Liver (tissue), 9 donors: ENCODE data around the gene FBXO44. TPM values are rescaled to one million over a fixed set of nuclear protein-coding genes. Genes with fewer than 3 reads are reported as not detected.

Experiments
- DNase-seq: peaks from one replicate; pipeline ENCODE4 v3.0.0-alpha.2; 2017; ENCODE audit warnings: low spot score
- H3K27ac ChIP-seq, 2 donors: one replicate each; pipeline ENCODE4 v1.7.0; 2013; ENCODE audit warnings: inconsistent platforms in 2 of 2, low read length in 2 of 2, control low read depth in 1 of 2, low read depth in 1 of 2, mild to moderate bottlenecking in 1 of 2
- H3K27me3 ChIP-seq, 4 donors: one replicate each; pipeline versions ENCODE4 v1.6.1 to v1.7.0; 2013; ENCODE audit warnings: low read length in 3 of 4, inconsistent platforms in 1 of 4, mild to moderate bottlenecking in 1 of 4, moderate library complexity in 1 of 4; ENCODE audit not compliant: control insufficient read depth in 4 of 4, insufficient read depth in 4 of 4
- H3K36me3 ChIP-seq, 4 donors: one replicate each; pipeline versions ENCODE4 v1.6.1 to v1.7.0; 2013; ENCODE audit warnings: low read length in 3 of 4, mild to moderate bottlenecking in 3 of 4, low read depth in 1 of 4, moderate library complexity in 1 of 4; ENCODE audit not compliant: control insufficient read depth in 4 of 4, insufficient read depth in 3 of 4
- H3K4me1 ChIP-seq, 4 donors: one replicate each; pipeline versions ENCODE4 v1.6.1 to v1.7.0; 2013; ENCODE audit warnings: low read length in 3 of 4, mild to moderate bottlenecking in 3 of 4, moderate library complexity in 1 of 4; ENCODE audit not compliant: control insufficient read depth in 4 of 4, insufficient read depth in 4 of 4
- H3K4me3 ChIP-seq, 3 donors: one replicate each; pipeline versions ENCODE4 v1.6.1 to v1.7.0; 2013; ENCODE audit warnings: low read length in 3 of 3, control low read depth in 1 of 3, low read depth in 1 of 3, mild to moderate bottlenecking in 1 of 3
- H3K9ac ChIP-seq, 2 donors: one replicate each; pipeline ENCODE4 v1.7.0; 2013; ENCODE audit warnings: low read length in 2 of 2, mild to moderate bottlenecking in 2 of 2, moderate library complexity in 2 of 2, control low read depth in 1 of 2, low read depth in 1 of 2
- H3K9me3 ChIP-seq, 4 donors: one replicate each; pipeline versions ENCODE4 v1.6.1 to v1.7.0; 2013; ENCODE audit warnings: low read length in 3 of 4; ENCODE audit not compliant: control insufficient read depth in 4 of 4
- ATF3 ChIP-seq: IDR thresholded peaks from 2 replicates; pipeline ENCODE4 v1.6.1; 2016; ENCODE audit warnings: antibody characterized with exemption
- CTCF ChIP-seq: fragments of 150-350 bp; IDR thresholded peaks from 2 replicates; pipeline ENCODE4 v1.5.1; 2017; ENCODE audit warnings: improper control_type of control experiment, low read depth, low read length; ENCODE audit not compliant: missing input control
- FOXA1 ChIP-seq: IDR thresholded peaks from 2 replicates; pipeline ENCODE4 v1.6.1; 2016; ENCODE audit warnings: antibody characterized with exemption
- GABPA ChIP-seq, 2 donors: IDR thresholded peaks in 1 of 2; conservative IDR thresholded peaks in 1 of 2; 2 replicates each; pipeline ENCODE4 v1.6.1; 2016; ENCODE audit warnings: antibody characterized with exemption in 2 of 2, mild to moderate bottlenecking in 1 of 2, moderate library complexity in 1 of 2
- HNF4G ChIP-seq: IDR thresholded peaks from 2 replicates; pipeline ENCODE4 v1.6.1; 2016; ENCODE audit warnings: antibody characterized with exemption
- JUND ChIP-seq, 2 donors: IDR thresholded peaks; 2 replicates each; pipeline ENCODE4 v1.6.1; 2016; ENCODE audit warnings: antibody characterized with exemption in 2 of 2
- MAX ChIP-seq: IDR thresholded peaks from 2 replicates; pipeline ENCODE4 v1.6.1; 2016; ENCODE audit warnings: antibody characterized with exemption
- NR2F2 ChIP-seq: IDR thresholded peaks from 2 replicates; pipeline ENCODE4 v1.6.1; 2016; ENCODE audit warnings: antibody characterized with exemption
- RAD21 ChIP-seq, 2 donors: IDR thresholded peaks; 2 replicates each; pipeline ENCODE4 v1.6.1; 2016; ENCODE audit warnings: antibody characterized with exemption in 2 of 2, mild to moderate bottlenecking in 2 of 2
- SP1 ChIP-seq: IDR thresholded peaks from 2 replicates; pipeline ENCODE4 v1.6.1; 2018; ENCODE audit warnings: antibody characterized with exemption, mild to moderate bottlenecking
- TAF1 ChIP-seq: conservative IDR thresholded peaks from 2 replicates; pipeline ENCODE4 v1.6.1; 2016; ENCODE audit warnings: antibody characterized with exemption, mild to moderate bottlenecking
- ZBTB33 ChIP-seq: IDR thresholded peaks from 2 replicates; pipeline ENCODE4 v1.6.1; 2016; ENCODE audit warnings: antibody characterized with exemption
- WGBS: extraction: QIAGEN DNeasy Blood & Tissue Kit; methylation state at CpG from one replicate; pipeline ENCODE4 v1.1.7; 2013; 5-methylcytosine and 5-hydroxymethylcytosine counted together
- polyA plus RNA-seq, 2 donors: library from polyadenylated mRNA; stranded (reverse) in 1 of 2; unstranded in 1 of 2; fragments of 200-250 nt in 1 of 2; fragments of >200 nt in 1 of 2; fragmentation: Nextera tagmentation in 1 of 2; extraction: Ambion mirVana in 1 of 2; gene quantifications; one replicate each; pipeline versions ENCODE4 v1.2.1 to v1.2.3, GENCODE V29; 2013 to 2015
- total RNA-seq, 2 donors: library from RNA; depleted of rRNA; stranded (reverse); fragments of >200 nt; gene quantifications; one replicate each; pipeline ENCODE4 v1.2.3, GENCODE V29; 2014
- donor health status: healthy.
- donor health status: healthy.
- donor health status: healthy.
- donor health status: healthy.
- donor health status: healthy.

The FBXO44 gene
- total and polyA plus RNA-seq, 4 donors: 3.6 to 13.2 (median 6.8) TPM

GRCh38 chr1:11645270-11645669 is 9.4 kb upstream of the FBXO44 start:
- Histone ChIP-seq H3K4me3 (no peak overlapping the region), H3K9ac (no peak overlapping the region), H3K36me3 (no peaks in the 10 kb centered on the region), H3K27me3 (no peaks in the 10 kb centered on the region), H3K27ac (no peak overlapping the region), H3K9me3 (no peaks in the 10 kb centered on the region), H3K4me1 (peaks cover 7 to 23% (median 20%) of the 10 kb centered on the region in 4 donors)
- WGBS: 96% methylated on average over 5 of the region's 5 CpGs
- TF ChIP-seq HNF4G: no peak
- TF ChIP-seq NR2F2: no peak
- TF ChIP-seq ZBTB33: no peak
- no peak for TF ChIP-seq RAD21 (IDR thresholded peaks at IDR 0.05)
- no peak for TF ChIP-seq TAF1
- no peak for DNase-seq

GRCh38 chr1:11645670-11646265 is 8.9 kb upstream of the FBXO44 start:
- no peaks in the 10 kb centered on the region for H3K27me3 ChIP-seq
- peaks cover 7 to 28% (median 25%) of the 10 kb centered on the region in 4 donors for H3K4me1 ChIP-seq
- peak; percentile 85 for DNase-seq
- no peak overlapping the region for H3K27ac ChIP-seq
- 44% methylated on average over 8 of the region's 8 CpGs for WGBS
- H3K9me3 ChIP-seq: no peaks in the 10 kb centered on the region
- H3K36me3 ChIP-seq: no peaks in the 10 kb centered on the region
- no peak overlapping the region for H3K4me3 ChIP-seq
- no peak overlapping the region for H3K9ac ChIP-seq
- TF ChIP-seq RAD21 (IDR thresholded peaks at IDR 0.05): peak; percentile 72 to 80
- TF ChIP-seq CTCF: peak; percentile 64
- no peak for TF ChIP-seq ZBTB33

GRCh38 chr1:11646317-11646716 is 8.4 kb upstream of the FBXO44 start:
- no peaks in the 10 kb centered on the region for H3K27me3 ChIP-seq
- H3K27ac ChIP-seq: no peak overlapping the region
- H3K4me1 ChIP-seq: peaks cover 7 to 29% (median 26%) of the 10 kb centered on the region in 4 donors
- no peaks in the 10 kb centered on the region for H3K36me3 ChIP-seq
- no peak overlapping the region for H3K4me3 ChIP-seq
- no peak for TF ChIP-seq ZBTB33
- no peak for TF ChIP-seq SP1
- TF ChIP-seq ATF3: no peak
- no peak for TF ChIP-seq GABPA (IDR thresholded peaks at IDR 0.05 in 1 of 2, conservative IDR thresholded peaks at IDR 0.05 in 1 of 2)
- TF ChIP-seq CTCF: no peak
- no peak for TF ChIP-seq MAX
- TF ChIP-seq NR2F2: no peak
- no peak for TF ChIP-seq JUND (IDR thresholded peaks at IDR 0.05)
- TF ChIP-seq FOXA1: no peak
- WGBS: 87% methylated on average over 9 of the region's 9 CpGs
- DNase-seq: no peak
- H3K9ac ChIP-seq: no peak overlapping the region
- H3K9me3 ChIP-seq: no peaks in the 10 kb centered on the region
